ENCODE results near the gene FRAS1.

GRCh38 chr4:78331186-78331585 is 274.1 kb downstream of the FRAS1 start:
- TF ChIP-seq CTCF (IDR thresholded peaks at IDR 0.05) (no peak), POLR2A (IDR thresholded peaks at IDR 0.05) (no peak)

Measured in ovary (tissue), 3 donors.